HEK293 (cell line): ENCODE data around the gene GCLM.

ENCODE experiments used
- MZF1 ChIP-seq: fragments of 450-650 bp; formaldehyde crosslinking; IDR thresholded peaks from 2 replicates; pipeline ENCODE4 v1.5.1; 2017; ENCODE audit warnings: missing biosample characterization, missing genetic modification characterization, borderline replicate concordance
- ZNF202 ChIP-seq: fragments of 450-650 bp; formaldehyde crosslinking; IDR thresholded peaks from 2 replicates; pipeline ENCODE4 v1.5.1; 2016; ENCODE audit warnings: missing biosample characterization, missing genetic modification characterization, borderline replicate concordance
- ZNF311 ChIP-seq: fragments of 450-650 bp; formaldehyde crosslinking; IDR thresholded peaks from 2 replicates; pipeline ENCODE4 v1.5.1; 2017; ENCODE audit warnings: missing biosample characterization, missing genetic modification characterization, borderline replicate concordance
- ZNF621 ChIP-seq: fragments of 450-650 bp; formaldehyde crosslinking; IDR thresholded peaks from 2 replicates; pipeline ENCODE4 v1.5.1; 2017; ENCODE audit warnings: missing biosample characterization, missing genetic modification characterization
- ZNF629 ChIP-seq: fragments of 450-650 bp; formaldehyde crosslinking; IDR thresholded peaks from 2 replicates; pipeline ENCODE4 v1.5.1; 2017; ENCODE audit warnings: missing biosample characterization, missing genetic modification characterization
- ZNF777 ChIP-seq: fragments of 450-650 bp; formaldehyde crosslinking; IDR thresholded peaks from 2 replicates; pipeline ENCODE4 v1.5.1; 2017; ENCODE audit warnings: missing biosample characterization, missing genetic modification characterization, borderline replicate concordance
- TF ChIP-seq, protein P1 (sequence below): fragments of 450-650 bp; formaldehyde crosslinking; IDR thresholded peaks from 2 replicates; pipeline ENCODE4 v1.5.1; 2016; ENCODE audit warnings: missing biosample characterization, missing genetic modification characterization
- TF ChIP-seq, protein P2 (sequence below): fragments of 450-650 bp; formaldehyde crosslinking; IDR thresholded peaks from 2 replicates; pipeline ENCODE4 v1.5.1; 2016; ENCODE audit warnings: missing biosample characterization, missing genetic modification characterization

DNA sequence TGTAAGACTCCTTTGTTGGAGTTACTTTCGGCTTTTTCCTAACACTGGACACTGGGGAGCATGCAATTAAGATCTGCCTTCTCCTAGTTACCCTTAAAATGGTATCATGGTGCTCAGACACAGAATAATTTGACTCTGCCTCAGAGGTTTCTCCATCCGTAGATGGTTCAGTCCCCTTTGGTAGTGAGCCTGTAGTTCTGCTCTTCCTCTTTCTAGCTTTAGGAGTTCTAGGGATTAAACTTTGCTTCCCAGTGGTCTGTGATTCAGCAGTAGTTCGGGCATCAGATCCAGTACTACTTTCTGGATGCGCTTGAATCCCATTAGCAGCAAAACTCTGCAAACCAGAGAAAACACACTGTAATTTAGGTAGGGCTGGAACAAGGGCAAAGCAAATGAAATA is 31.7 kb downstream of the GCLM start:
- TF ChIP-seq ZNF629 (no peak), ZNF777 (tag by site-specific recombination) (no peak), ZNF621 (tag by site-specific recombination) (no peak), ZNF311 (tag by site-specific recombination) (no peak), ZNF202 (tag by site-specific recombination) (no peak), MZF1 (no peak)
- TF ChIP-seq, protein P1, sequence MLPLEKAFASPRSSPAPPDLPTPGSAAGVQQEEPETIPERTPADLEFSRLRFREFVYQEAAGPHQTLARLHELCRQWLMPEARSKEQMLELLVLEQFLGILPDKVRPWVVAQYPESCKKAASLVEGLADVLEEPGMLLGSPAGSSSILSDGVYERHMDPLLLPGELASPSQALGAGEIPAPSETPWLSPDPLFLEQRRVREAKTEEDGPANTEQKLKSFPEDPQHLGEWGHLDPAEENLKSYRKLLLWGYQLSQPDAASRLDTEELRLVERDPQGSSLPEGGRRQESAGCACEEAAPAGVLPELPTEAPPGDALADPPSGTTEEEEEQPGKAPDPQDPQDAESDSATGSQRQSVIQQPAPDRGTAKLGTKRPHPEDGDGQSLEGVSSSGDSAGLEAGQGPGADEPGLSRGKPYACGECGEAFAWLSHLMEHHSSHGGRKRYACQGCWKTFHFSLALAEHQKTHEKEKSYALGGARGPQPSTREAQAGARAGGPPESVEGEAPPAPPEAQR (tag by site-specific recombination) = no peak
- TF ChIP-seq, protein P2, sequence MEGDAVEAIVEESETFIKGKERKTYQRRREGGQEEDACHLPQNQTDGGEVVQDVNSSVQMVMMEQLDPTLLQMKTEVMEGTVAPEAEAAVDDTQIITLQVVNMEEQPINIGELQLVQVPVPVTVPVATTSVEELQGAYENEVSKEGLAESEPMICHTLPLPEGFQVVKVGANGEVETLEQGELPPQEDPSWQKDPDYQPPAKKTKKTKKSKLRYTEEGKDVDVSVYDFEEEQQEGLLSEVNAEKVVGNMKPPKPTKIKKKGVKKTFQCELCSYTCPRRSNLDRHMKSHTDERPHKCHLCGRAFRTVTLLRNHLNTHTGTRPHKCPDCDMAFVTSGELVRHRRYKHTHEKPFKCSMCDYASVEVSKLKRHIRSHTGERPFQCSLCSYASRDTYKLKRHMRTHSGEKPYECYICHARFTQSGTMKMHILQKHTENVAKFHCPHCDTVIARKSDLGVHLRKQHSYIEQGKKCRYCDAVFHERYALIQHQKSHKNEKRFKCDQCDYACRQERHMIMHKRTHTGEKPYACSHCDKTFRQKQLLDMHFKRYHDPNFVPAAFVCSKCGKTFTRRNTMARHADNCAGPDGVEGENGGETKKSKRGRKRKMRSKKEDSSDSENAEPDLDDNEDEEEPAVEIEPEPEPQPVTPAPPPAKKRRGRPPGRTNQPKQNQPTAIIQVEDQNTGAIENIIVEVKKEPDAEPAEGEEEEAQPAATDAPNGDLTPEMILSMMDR (tag by site-specific recombination) = no peak
